T-helper 2 cell treated with Interferon-gamma antibody and Interleukin-4, amounts not matched to agents 100 ng/mL and 5 ng/mL, for 36 hours (primary cell): ENCODE results near the gene FERMT3. TPM values are rescaled to one million over a fixed set of nuclear protein-coding genes. Genes with fewer than 3 reads are reported as not detected.

ENCODE experiments used
- total RNA-seq: library from RNA; stranded (reverse); gene quantifications from 2 replicates; pipeline ENCODE4 v1.2.3, GENCODE V29; 2022

FERMT3 gene
- total RNA-seq, 1 donor from 2014 or later, result 211 TPM

Other genes with a start within 250 kb of the FERMT3 start
- 382 and 383 TPM in 2 replicates for gene COX8A, start 232.1 kb upstream of the FERMT3 start, total RNA-seq
- 98.0 and 99.0 TPM in 2 replicates for gene OTUB1, start 220.3 kb upstream of the FERMT3 start, total RNA-seq
- not detected in 2 replicates for gene FLRT1, start 170.8 kb upstream of the FERMT3 start, total RNA-seq
- gene MACROD1, start 40.6 kb upstream of the FERMT3 start, total RNA-seq, result 11.1 and 11.4 TPM in 2 replicates
- gene STIP1, start 20.6 kb upstream of the FERMT3 start, total RNA-seq, result 267 and 285 TPM in 2 replicates
- 23.0 and 29.5 TPM in 2 replicates for gene TRPT1, start 19.5 kb downstream of the FERMT3 start, total RNA-seq
- 77.2 and 79.8 TPM in 2 replicates for gene NUDT22, start 19.6 kb downstream of the FERMT3 start, total RNA-seq
- gene DNAJC4, start 23.8 kb downstream of the FERMT3 start, total RNA-seq, result 27.5 and 29.9 TPM in 2 replicates
- gene VEGFB, start 27.9 kb downstream of the FERMT3 start, total RNA-seq, result 59.8 and 60.4 TPM in 2 replicates
- 36.6 and 40.3 TPM in 2 replicates for gene FKBP2, start 34.4 kb downstream of the FERMT3 start, total RNA-seq
- 141 and 144 TPM in 2 replicates for gene PPP1R14B, start 40.2 kb downstream of the FERMT3 start, total RNA-seq
- gene PLCB3, start 44.8 kb downstream of the FERMT3 start, total RNA-seq, result 12.7 TPM in 2 replicates
- gene BAD, start 77.9 kb downstream of the FERMT3 start, total RNA-seq, result 31.8 and 36.1 TPM in 2 replicates
- gene GPR137, start 79.1 kb downstream of the FERMT3 start, total RNA-seq, result 34.8 and 36.5 TPM in 2 replicates
- gene KCNK4, start 84.6 kb downstream of the FERMT3 start, total RNA-seq, result not detected in 2 replicates
- gene CATSPERZ, start 93.6 kb downstream of the FERMT3 start, total RNA-seq, result not detected in 2 replicates
- gene ESRRA, start 98.8 kb downstream of the FERMT3 start, total RNA-seq, result 40.9 and 47.6 TPM in 2 replicates
- 212 and 218 TPM in 2 replicates for gene TRMT112, start 110.8 kb downstream of the FERMT3 start, total RNA-seq
- gene PRDX5, start 111.4 kb downstream of the FERMT3 start, total RNA-seq, result 114 and 119 TPM in 2 replicates
- 132 and 135 TPM in 2 replicates for gene CCDC88B, start 133.5 kb downstream of the FERMT3 start, total RNA-seq
- 39.3 and 42.0 TPM in 2 replicates for gene RPS6KA4, start 152.4 kb downstream of the FERMT3 start, total RNA-seq